ENCODE results near the gene TSNAX.
"Not testable (repeated sequence)": the region's sequence is repeated elsewhere in the genome, so short reads cannot be mapped to it uniquely, and the experiment has no call there.

Gene TSNAX

GRCh38 chr1:231528172-231529029 is at the start of gene TSNAX:
TSNAX (plus strand) TSS chr1:231528669; CDS start chr1:231528811, 142 bp downstream.
- peak; percentile 87 for DNase-seq (ENCODE audit: low read depth, low spot score)

- no peak for DNase-seq (ENCODE audit: low read depth, low spot score)
Measured at GRCh38 chr1:231478811-231479210, 49.7 kb upstream of the TSNAX start.

GRCh38 chr1:231480008-231480407 is 48.5 kb upstream of the TSNAX start:
- no peak for DNase-seq (ENCODE audit: low read depth, low spot score)

GRCh38 chr1:231481289-231481688 is 47.2 kb upstream of the TSNAX start:
- no peak for DNase-seq (ENCODE audit: low read depth, low spot score)

GRCh38 chr1:231485029-231485784 is 43.3 kb upstream of the TSNAX start:
- DNase-seq (ENCODE audit: low read depth, low spot score): no peak

- DNase-seq (ENCODE audit: low read depth, low spot score): no peak
Measured at GRCh38 chr1:231487019-231487418, 41.5 kb upstream of the TSNAX start.

- DNase-seq (ENCODE audit: low read depth, low spot score): no peak
Measured at GRCh38 chr1:231487910-231488309, 40.6 kb upstream of the TSNAX start.

GRCh38 chr1:231493421-231494185 is 34.9 kb upstream of the TSNAX start:
- DNase-seq (ENCODE audit: low read depth, low spot score): no peak

GRCh38 chr1:231494439-231495110 is 33.9 kb upstream of the TSNAX start:
- DNase-seq (ENCODE audit: low read depth, low spot score): no peak

- no peak for DNase-seq (ENCODE audit: low read depth, low spot score)
Measured at GRCh38 chr1:231497629-231498152, 30.8 kb upstream of the TSNAX start.

GRCh38 chr1:231499148-231499763 is 29.2 kb upstream of the TSNAX start:
- no peak for DNase-seq (ENCODE audit: low read depth, low spot score)

- DNase-seq (ENCODE audit: low read depth, low spot score): no peak
Measured at GRCh38 chr1:231500666-231501065, 27.8 kb upstream of the TSNAX start.

- not testable (repeated sequence) for DNase-seq (ENCODE audit: low read depth, low spot score)
Measured at GRCh38 chr1:231503168-231503567, 25.3 kb upstream of the TSNAX start.

GRCh38 chr1:231507476-231508355 is 20.8 kb upstream of the TSNAX start:
- no peak for DNase-seq (ENCODE audit: low read depth, low spot score)

GRCh38 chr1:231508497-231508896 is 20.0 kb upstream of the TSNAX start:
- DNase-seq (ENCODE audit: low read depth, low spot score): no peak

- no peak for DNase-seq (ENCODE audit: low read depth, low spot score)
Measured at GRCh38 chr1:231508941-231509340, 19.5 kb upstream of the TSNAX start.

- no peak for DNase-seq (ENCODE audit: low read depth, low spot score)
Measured at GRCh38 chr1:231512147-231512698, 16.2 kb upstream of the TSNAX start.

GRCh38 chr1:231515748-231516147 is 12.7 kb upstream of the TSNAX start:
- DNase-seq (ENCODE audit: low read depth, low spot score): no peak

GRCh38 chr1:231517076-231517475 is 11.4 kb upstream of the TSNAX start:
- no peak for DNase-seq (ENCODE audit: low read depth, low spot score)

Data from smooth muscle cell of the brain vasculature (primary cell).